A673 (cell line): ENCODE data around the gene SARS2. TPM values are rescaled to one million over a fixed set of nuclear protein-coding genes. Genes with fewer than 3 reads are reported as not detected.

Experiments
- BruUV-seq: library from RNA; stranded (reverse); fragments of 400-500 nt; replicated peaks from 2 replicates; lab custom pipeline; 2021; lab: Mats Ljungman, UMichigan
- CTCF ChIA-PET: fragments of 300-600 bp; sonication (Branson Sonifier 250); formaldehyde crosslinking; loops from one replicate; lab custom pipeline; 2022; ENCODE audit warnings: antibody characterized with exemption; lab: Charles Lee
- POLR2A ChIA-PET: fragments of 300-600 bp; sonication (Branson Sonifier 250); formaldehyde crosslinking; loops from one replicate; lab custom pipeline; 2022; ENCODE audit warnings: antibody characterized with exemption; ENCODE audit not compliant: low non-redundant PET; lab: Charles Lee
- DNase-seq: peaks from one replicate; pipeline ENCODE4 v3.0.0-alpha.2; 2015; ENCODE audit warnings: low spot score
- H3K27ac ChIP-seq: fragments of 200-600 bp; sonication (generic); 2 replicates; pipeline ENCODE4 v1.5.1; 2016; ENCODE audit warnings: mixed run types, low read depth, mild to moderate bottlenecking, mixed read lengths, antibody characterized with exemption, low read length; ENCODE audit not compliant: poor library complexity, severe bottlenecking
- H3K27me3 ChIP-seq: fragments of 200-600 bp; sonication (generic); replicated peaks from 2 replicates; pipeline ENCODE4 v1.6.1; 2017; ENCODE audit warnings: mixed run types, low read depth, mild to moderate bottlenecking, mixed read lengths, antibody characterized with exemption, low read length; ENCODE audit not compliant: insufficient read depth, poor library complexity
- H3K36me3 ChIP-seq: fragments of 200-600 bp; sonication (generic); 2 replicates; pipeline ENCODE4 v1.6.1; 2016; ENCODE audit warnings: mixed run types, mild to moderate bottlenecking, mixed read lengths, antibody characterized with exemption, low read length; ENCODE audit not compliant: insufficient read depth, poor library complexity, severe bottlenecking
- H3K4me1 ChIP-seq: fragments of 200-600 bp; sonication (generic); 2 replicates; pipeline ENCODE4 v1.6.1; 2017; ENCODE audit warnings: mixed run types, mild to moderate bottlenecking, mixed read lengths, antibody characterized with exemption, low read length; ENCODE audit not compliant: insufficient read depth, poor library complexity, severe bottlenecking
- H3K4me3 ChIP-seq: fragments of 200-600 bp; sonication (generic); 2 replicates; pipeline ENCODE4 v1.5.1; 2016; ENCODE audit warnings: low read depth, mixed run types, mild to moderate bottlenecking, mixed read lengths, low read length; ENCODE audit not compliant: poor library complexity, severe bottlenecking
- H3K9me3 ChIP-seq: fragments of 200-600 bp; sonication (generic); 2 replicates; pipeline ENCODE4 v1.6.1; 2016; ENCODE audit warnings: mixed run types, low read depth, mild to moderate bottlenecking, mixed read lengths, antibody characterized with exemption, low read length; ENCODE audit not compliant: poor library complexity, severe bottlenecking
- EZH2 ChIP-seq: fragments of 200-600 bp; sonication (generic); IDR thresholded peaks from 2 replicates; pipeline ENCODE4 v1.6.1; 2017; ENCODE audit warnings: borderline replicate concordance, low read depth, mild to moderate bottlenecking, mixed read lengths, antibody characterized with exemption, low read length; ENCODE audit not compliant: poor library complexity, severe bottlenecking
- intact Hi-C: fragments of 100-400 bp; cut with micrococcal nuclease; formaldehyde crosslinking; loops from one replicate; pipeline ENCODE4 v1.10.0; 2022; ENCODE audit not compliant: unreplicated experiment
- total RNA-seq: library from RNA; stranded (reverse); gene quantifications from 2 replicates; pipeline ENCODE4 v1.2.3, GENCODE V29; 2021
- TF ChIP-seq, protein P1 (sequence below): fragments of 300-800, 200-600 bp; sonication (generic); conservative IDR thresholded peaks from 2 replicates; pipeline ENCODE4 v1.5.1; 2017; ENCODE audit warnings: low read depth, mild to moderate bottlenecking, antibody characterized with exemption, low read length, moderate library complexity, mixed read lengths

Gene SARS2
- total RNA-seq, 1 experiment from 2014 or later = 58.6 TPM

DNA sequence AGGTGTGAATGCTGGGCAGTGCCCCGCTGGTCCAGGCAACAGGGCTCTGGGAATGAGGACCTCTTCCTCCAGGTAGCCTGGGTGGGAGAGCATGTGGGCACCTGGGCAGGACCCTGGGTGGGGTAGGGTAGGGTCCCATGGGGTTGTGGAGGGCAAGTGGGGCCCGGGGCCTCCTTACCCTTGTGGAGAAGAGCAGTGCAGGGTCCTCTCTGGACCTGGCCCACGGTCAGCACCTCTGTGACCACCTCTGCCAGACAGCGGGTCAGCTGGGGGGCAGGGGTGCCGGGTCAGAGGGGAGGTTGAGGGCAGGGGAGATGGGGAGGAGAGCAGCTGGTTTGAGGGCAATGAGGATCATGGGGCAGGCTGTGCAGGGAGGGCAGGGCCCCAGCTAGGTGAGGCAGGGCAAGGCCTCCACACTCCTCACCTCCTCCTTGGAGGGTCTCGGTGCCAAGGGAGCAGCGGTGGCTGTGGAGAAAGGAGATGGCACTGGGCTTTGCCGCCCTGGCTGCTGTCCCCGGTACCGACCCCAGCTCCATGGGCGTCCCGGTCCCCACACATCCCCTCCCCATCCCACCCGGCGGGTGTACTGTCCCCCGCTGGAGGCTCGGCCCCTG lies 19.1 kb downstream of the SARS2 start:
- BruUV-seq = no TSS peak
- H3K9me3 ChIP-seq = no peaks in the 10 kb centered on the region
- TF ChIP-seq EZH2 = no peak
- TF ChIP-seq, protein P1, sequence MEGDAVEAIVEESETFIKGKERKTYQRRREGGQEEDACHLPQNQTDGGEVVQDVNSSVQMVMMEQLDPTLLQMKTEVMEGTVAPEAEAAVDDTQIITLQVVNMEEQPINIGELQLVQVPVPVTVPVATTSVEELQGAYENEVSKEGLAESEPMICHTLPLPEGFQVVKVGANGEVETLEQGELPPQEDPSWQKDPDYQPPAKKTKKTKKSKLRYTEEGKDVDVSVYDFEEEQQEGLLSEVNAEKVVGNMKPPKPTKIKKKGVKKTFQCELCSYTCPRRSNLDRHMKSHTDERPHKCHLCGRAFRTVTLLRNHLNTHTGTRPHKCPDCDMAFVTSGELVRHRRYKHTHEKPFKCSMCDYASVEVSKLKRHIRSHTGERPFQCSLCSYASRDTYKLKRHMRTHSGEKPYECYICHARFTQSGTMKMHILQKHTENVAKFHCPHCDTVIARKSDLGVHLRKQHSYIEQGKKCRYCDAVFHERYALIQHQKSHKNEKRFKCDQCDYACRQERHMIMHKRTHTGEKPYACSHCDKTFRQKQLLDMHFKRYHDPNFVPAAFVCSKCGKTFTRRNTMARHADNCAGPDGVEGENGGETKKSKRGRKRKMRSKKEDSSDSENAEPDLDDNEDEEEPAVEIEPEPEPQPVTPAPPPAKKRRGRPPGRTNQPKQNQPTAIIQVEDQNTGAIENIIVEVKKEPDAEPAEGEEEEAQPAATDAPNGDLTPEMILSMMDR = no peak
- H3K27me3 ChIP-seq = no peaks in the 10 kb centered on the region
- peaks cover 9% of the 10 kb centered on the region for H3K4me1 ChIP-seq
- DNase-seq = no peak
- intact Hi-C loops = no loop called here
- ChIA-PET POLR2A (no interaction called here), CTCF (no interaction called here)
- no peaks in the 10 kb centered on the region for H3K36me3 ChIP-seq
- H3K27ac ChIP-seq = no peak overlapping the region
- H3K4me3 ChIP-seq = no peak overlapping the region

DNA sequence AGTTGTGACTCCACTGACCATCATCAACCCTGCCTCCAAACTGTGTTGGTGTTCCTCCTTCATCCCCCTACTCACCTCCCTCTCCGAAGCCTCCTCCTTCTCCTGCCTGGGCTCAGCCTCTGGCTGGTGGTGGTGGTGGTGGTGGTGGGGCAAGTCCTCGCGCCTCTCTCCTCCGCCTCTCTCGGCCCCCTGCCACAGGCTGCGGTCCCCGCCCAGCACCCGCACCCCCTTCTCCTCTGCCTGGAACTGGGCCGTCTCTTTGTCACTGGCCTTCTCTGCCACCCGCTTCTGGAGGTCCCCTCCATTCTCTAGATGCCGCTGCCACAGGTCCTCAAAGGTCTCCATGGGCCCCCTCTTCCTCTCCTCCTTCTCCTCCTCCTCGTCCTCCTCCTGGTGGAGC lies 20.1 kb downstream of the SARS2 start:
- no TSS peak for BruUV-seq
- CTCF ChIA-PET = no interaction called here
- intact Hi-C loops = no loop called here

GRCh38 chr19:38908911-38909310 lies 21.7 kb downstream of the SARS2 start:
- POLR2A ChIA-PET = no interaction called here
- BruUV-seq = no TSS peak

More for the DNA sequence above, 20.1 kb downstream of the SARS2 start:
- DNase-seq = no peak
- Histone ChIP-seq H3K4me1 (peaks cover 9% of the 10 kb centered on the region), H3K27me3 (no peaks in the 10 kb centered on the region), H3K9me3 (no peaks in the 10 kb centered on the region), H3K36me3 (peaks cover 6% of the 10 kb centered on the region), H3K4me3 (no peak overlapping the region), H3K27ac (no peak overlapping the region)
- TF ChIP-seq, protein P1 = no peak
- TF ChIP-seq EZH2 = no peak
- POLR2A ChIA-PET = no interaction called here

More at GRCh38 chr19:38908911-38909310, 21.7 kb downstream of the SARS2 start:
- TF ChIP-seq, protein P1 = no peak
- H3K9me3 ChIP-seq = no peaks in the 10 kb centered on the region
- no peak for DNase-seq
- CTCF ChIA-PET = no interaction called here
- H3K27me3 ChIP-seq = no peaks in the 10 kb centered on the region
- H3K36me3 ChIP-seq = peaks cover 11% of the 10 kb centered on the region
- no peak overlapping the region for H3K27ac ChIP-seq
- intact Hi-C loops = no loop called here
- no peak overlapping the region for H3K4me3 ChIP-seq
- H3K4me1 ChIP-seq = peaks cover 9% of the 10 kb centered on the region
